ENCODE results near the gene GSTCD. TPM values are rescaled to one million over a fixed set of nuclear protein-coding genes. Genes with fewer than 3 reads are reported as not detected.

Gene GSTCD, protein sequence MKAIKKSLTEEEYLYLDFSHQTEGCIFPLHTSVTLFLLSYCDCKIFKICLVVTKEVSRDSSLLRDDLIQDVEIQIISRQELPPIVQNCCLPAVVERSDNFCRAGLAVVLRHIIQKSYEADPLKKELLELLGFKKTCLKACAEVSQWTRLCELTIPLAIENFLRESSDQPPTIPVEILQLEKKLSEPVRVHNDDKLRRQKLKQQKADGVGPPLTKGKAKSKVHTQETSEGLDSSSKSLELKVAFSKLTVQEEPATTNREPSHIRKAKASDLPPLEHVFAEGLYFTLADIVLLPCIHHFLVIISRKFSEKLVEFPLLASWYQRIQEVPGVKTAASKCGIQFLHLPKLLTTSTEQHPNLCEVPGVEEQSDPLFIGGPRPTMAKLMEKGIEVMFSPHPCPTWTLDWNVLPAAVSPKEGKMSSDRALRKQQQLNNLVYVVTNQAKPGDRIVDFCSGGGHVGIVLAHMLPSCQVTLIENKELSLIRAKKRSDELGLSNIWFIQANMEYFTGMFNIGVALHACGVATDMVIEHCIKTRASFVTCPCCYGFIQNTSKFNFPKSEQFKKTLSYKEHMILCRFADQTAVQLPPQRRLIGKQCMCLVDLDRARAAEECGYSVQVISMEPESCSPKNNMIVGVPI
- 3.9 and 5.2 TPM in 2 replicates for total RNA-seq

DNA sequence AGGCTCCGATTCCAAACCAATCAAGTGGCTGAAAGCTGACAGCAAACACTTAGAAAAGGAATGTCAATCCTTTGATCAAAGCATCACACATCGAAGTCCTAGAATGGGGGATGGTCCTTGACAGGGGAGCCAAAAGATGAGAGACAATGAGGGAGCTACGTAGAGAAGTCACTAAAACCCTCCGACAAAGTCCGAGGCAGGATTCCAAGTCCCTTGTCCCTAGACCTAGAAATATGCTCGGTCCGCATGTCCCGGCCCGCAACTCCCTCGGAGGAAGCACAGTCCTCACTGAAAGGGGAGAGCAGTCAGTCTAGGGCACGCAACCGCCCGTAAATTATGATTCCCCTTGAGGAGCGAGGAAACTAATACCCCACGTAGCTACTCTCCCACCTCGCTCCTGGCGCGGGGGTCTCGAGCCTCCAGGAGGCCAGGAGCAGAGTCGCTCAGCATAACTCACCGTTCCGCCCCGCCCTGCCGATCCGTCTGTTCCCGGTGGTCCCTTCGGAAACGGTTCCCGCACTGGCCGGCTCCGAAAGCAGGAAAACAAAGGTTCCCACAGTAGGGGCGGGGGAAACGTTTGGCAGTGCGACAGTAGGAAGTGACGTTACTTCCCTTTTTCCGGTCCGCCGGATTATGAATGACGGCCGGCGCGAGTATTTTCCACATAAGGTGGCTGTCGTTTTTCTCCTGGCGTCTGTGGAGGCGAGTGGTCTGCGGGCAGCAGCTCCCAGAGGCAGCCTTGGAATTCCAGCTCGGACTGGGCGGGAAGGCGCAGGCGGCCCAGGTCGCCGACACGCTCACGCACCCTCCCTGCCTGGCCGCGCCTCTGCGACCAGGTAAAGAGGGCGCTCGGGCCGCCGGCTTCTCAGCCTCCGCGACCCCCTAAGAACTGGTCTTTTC is at the start of gene GSTCD, which contains the start of gene INTS12:
TSS of gene GSTCD (plus strand) at position 604 of the 900 bp plus-strand sequence. CDS start 8,830 bp downstream, outside the sequence.
TSS of gene INTS12 (minus strand) at position 509 of the 900 bp plus-strand sequence. CDS start 8,684 bp downstream, outside the sequence.

DNA sequence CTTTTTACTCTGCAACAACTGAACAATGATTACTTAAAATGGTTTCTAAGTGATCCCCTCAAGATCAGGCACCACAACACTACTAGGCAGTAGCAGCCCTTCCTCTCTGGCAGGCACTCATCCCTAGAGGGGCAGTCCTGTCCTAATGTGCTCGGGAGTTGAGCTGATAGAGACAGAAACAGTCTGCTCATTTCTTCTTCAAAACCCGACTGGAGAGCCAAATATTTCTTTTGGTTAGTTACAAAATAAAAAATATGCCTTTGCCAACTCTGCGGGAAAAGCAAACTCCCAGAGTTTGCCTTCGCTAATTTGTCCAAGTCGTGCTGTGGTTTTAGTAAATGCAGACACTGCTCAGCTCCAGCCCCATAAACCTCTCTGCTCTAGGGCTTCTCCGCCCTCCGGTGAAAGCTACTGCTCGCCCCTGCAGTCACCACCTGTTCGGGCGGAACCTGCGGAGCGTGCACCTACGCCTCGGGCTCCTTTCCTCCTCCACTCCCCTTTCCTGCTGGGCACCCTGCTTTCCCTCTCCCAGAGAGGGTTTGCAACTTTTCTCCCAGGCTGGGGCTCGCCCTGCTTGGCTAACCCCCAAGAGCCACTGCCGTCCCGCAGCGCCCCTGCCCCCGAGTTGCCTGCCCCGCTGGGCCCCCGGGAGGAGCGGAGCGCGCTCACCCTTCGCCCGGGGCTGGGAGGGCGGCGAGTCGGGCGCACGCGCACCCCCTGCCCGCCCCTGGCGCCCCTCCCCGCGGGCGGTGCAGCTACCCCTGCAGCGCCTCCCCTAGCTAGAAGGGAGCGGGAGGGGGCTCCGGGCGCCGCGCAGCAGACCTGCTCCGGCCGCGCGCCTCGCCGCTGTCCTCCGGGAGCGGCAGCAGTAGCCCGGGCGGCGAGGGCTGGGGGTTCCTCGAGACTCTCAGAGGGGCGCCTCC is 186.3 kb downstream of the GSTCD start, which contains the start of gene NPNT:
TSS of gene NPNT (plus strand) at position 812 of the 923 bp plus-strand sequence. CDS start 182 bp downstream, outside the sequence.

Other genes starting within 250 kb of the GSTCD start
- gene PPA2, start 234.7 kb upstream of the GSTCD start, total RNA-seq, result 51.5 and 61.6 TPM in 2 replicates
- not detected in 2 replicates for gene ARHGEF38, start 156.2 kb upstream of the GSTCD start, total RNA-seq
- 12.1 and 14.5 TPM in 2 replicates for gene INTS12, start 95 bp upstream of the GSTCD start, total RNA-seq
- under 0.01 and 0.16 TPM in 2 replicates for gene NPNT, start 186.7 kb downstream of the GSTCD start, total RNA-seq

Data from bronchial smooth muscle cell (primary cell).